Right ventricle myocardium inferior (tissue), 1 donor: ENCODE results near the gene KIF9. TPM values are rescaled to one million over a fixed set of nuclear protein-coding genes. Genes with fewer than 3 reads are reported as not detected.
"Not testable (repeated sequence)": the region's sequence is repeated elsewhere in the genome, so short reads cannot be mapped to it uniquely, and the experiment has no call there.

ENCODE experiments used
- ATAC-seq: fragments of 200-7000 bp; cut with Tn5 transposase; one replicate; pipeline ENCODE4 v1.9.1; 2020; ENCODE audit warnings: mild to moderate bottlenecking, moderate library complexity
- DNase-seq: peaks from one replicate; pipeline ENCODE4 v3.0.0; 2021; ENCODE audit errors: missing footprints
- intact Hi-C: fragments of 100-400 bp; cut with DNase I; formaldehyde crosslinking; loops from one replicate; pipeline ENCODE4 v1.11.0; 2022
- long read RNA-seq: library from polyadenylated mRNA; unstranded; transcript quantifications from one replicate; pipeline ENCODE4 v2.0.0, GENCODE V29; 2021
- total RNA-seq: library from RNA; stranded (reverse); fragmentation: NEBNext Ultra II Directional; extraction: Animal tissue kit (Norgen Biotek cat#: 25700); gene quantifications from one replicate; pipeline ENCODE4 v1.2.1, GENCODE V29; 2021
- donor health status: DM: no; HTN: yes; CAD: no; lungs with severe emphysema.

Gene KIF9, protein sequence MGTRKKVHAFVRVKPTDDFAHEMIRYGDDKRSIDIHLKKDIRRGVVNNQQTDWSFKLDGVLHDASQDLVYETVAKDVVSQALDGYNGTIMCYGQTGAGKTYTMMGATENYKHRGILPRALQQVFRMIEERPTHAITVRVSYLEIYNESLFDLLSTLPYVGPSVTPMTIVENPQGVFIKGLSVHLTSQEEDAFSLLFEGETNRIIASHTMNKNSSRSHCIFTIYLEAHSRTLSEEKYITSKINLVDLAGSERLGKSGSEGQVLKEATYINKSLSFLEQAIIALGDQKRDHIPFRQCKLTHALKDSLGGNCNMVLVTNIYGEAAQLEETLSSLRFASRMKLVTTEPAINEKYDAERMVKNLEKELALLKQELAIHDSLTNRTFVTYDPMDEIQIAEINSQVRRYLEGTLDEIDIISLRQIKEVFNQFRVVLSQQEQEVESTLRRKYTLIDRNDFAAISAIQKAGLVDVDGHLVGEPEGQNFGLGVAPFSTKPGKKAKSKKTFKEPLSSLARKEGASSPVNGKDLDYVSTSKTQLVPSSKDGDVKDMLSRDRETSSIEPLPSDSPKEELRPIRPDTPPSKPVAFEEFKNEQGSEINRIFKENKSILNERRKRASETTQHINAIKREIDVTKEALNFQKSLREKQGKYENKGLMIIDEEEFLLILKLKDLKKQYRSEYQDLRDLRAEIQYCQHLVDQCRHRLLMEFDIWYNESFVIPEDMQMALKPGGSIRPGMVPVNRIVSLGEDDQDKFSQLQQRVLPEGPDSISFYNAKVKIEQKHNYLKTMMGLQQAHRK
- 7.6 TPM for total RNA-seq
- long read RNA-seq, partial matches to known transcripts = 0 of 5 reads
- long read RNA-seq, other reads (novel, unspliced or antisense) = 2 of 5 reads

DNA sequence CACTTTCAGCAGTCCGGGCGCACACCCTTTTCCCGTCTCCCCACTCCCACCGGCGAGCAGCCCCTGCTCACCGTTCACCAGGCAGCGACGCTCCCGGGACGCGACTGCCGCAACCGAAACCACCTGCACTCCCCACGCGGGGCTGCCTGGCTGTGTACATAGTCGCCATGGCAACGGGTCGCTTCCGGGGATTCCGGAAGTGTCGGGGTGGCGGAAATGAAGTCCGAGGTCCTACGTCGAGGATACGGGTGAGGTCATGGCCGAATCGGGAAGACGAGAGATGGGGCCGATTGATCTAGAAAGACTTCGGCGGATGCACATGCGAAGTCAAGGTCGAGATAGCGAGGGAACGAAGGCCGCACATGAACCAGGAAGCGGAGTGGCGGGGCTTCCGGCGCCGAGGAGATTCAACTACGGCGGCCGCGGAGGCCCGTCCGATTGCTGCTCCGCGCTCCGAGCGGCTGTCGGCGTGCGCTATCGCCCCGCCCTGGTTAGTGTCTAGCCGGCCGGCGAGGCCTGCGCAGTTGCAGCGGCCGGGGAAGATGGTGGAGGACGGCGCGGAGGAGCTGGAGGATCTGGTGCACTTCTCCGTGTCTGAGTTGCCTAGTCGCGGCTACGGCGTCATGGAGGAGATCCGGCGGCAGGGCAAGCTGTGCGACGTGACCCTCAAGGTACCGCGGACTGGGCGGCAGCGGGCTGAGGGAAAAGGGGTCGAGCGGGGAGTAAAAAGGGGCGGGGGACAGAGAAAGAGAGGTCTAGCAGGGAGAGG lies at the start of gene KIF9, which contains the start of gene KLHL18:
TSS of gene KIF9 (minus strand) at position 376 of the 769 bp plus-strand sequence. CDS start 5,425 bp downstream, outside the sequence.
TSS of gene KLHL18 (plus strand) at position 521 of the 769 bp plus-strand sequence. CDS start at position 543, 22 bp downstream.
- DNase-seq = peak; percentile 98
- peak; percentile 98 for ATAC-seq
- intact Hi-C loops = loop anchor here (5.0 to 10.0 kb wide), 3 partner anchors 40 to 118 kb away; partner anchors contain the start of gene SETD2

DNA sequence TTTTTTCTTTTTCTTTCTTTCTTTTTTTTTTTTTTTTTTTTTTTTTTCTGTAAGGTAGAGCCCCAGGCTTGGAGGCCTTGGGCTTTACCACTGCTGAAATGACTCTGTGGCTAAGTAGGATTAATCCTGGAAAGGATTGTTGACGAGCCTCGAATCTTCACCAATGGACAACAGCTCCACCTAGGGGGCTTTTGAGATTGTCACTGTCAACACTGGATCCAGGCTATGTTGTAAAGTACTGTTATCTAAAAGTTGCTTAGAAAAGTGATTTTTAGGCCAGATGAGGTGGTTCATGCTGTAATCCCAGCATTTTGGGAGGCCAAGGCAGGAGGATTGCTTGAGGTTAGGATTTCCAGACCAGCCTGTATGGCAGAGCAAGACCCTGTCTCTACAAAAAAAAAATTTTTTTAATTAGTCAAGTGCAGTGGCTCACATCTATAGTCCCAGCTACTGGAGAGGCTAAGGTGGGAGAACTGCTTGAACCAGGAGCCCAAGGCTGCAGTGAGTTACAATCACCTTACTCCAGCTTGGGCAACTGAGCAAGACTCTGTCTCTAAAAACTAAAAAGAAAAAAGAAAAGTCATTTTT lies 41.8 kb upstream of the KIF9 start:
- ATAC-seq = peak; percentile 85
- no peak for DNase-seq
- intact Hi-C loops = loop anchor here (2.0 to 5.0 kb wide), 2 partner anchors 42 to 74 kb away; partner anchors contain the start of genes KIF9 and KLHL18

DNA sequence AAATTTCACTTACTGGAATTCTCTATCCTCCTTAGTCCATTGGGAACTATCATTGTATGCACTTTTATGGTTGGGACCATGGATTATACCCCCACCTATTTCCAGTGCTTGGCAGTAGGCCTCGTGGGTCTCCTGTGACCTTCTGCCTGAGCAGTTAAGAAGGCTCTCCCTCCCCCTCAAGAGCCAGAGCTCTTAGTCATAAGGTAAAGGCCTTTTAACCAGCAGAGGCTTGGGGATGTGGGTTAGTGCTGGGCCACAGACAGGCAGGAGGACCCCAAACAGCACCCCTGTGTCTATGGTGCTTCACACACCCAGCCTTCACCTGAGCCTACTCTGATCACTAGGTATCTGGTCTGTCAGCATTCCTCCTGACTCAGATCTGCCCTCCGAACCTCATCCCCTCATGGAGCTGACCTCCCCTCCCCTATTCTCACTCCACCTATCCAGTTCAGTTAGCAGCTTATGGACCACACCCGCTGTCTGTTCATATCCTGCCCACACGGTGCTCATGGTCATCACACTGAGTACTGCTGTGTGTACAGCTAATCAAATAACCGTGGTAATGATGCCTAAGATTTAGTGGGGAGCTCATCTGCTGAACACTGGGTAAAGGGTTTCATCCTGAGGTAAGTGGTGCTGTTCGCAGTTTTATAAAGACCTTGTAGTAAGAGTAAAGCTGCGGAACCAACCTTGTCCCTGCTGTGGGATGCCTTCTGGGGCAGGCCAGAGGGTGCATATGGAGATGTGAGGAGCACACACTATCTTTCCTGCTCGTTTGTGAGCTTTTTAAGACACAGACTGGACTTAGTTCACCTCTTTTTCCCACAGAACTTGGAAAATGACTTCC lies 41.1 kb upstream of the KIF9 start:
- no peak for DNase-seq
- ATAC-seq = no peak
- intact Hi-C loops = loop anchor here (2.0 to 5.0 kb wide), 2 partner anchors 41 to 73 kb away; partner anchors contain the start of genes KIF9 and KLHL18

DNA sequence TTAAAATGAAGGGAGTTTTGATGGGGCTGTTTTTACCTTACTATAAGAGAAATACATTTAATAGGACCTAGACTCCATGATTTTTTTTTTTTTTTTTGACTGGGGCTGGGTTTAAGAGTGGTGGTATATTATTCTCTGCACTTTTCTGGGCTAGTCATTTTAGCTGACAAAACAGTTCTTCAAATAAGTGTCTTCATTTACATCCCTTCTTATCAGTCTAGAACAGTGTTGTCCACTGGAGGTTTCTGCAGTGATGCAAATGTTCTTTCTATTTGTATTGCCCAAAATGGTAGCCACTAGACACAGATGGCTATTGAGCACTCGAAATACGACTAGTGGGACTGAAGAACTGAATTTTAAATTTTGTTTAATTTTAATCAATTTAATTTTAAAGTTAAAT lies 37.4 kb upstream of the KIF9 start:
- DNase-seq = no peak
- no peak for ATAC-seq
- intact Hi-C loops = loop anchor here (5.0 kb wide), 1 partner anchor 38 kb away; the partner anchor contains the start of genes KIF9 and KLHL18

DNA sequence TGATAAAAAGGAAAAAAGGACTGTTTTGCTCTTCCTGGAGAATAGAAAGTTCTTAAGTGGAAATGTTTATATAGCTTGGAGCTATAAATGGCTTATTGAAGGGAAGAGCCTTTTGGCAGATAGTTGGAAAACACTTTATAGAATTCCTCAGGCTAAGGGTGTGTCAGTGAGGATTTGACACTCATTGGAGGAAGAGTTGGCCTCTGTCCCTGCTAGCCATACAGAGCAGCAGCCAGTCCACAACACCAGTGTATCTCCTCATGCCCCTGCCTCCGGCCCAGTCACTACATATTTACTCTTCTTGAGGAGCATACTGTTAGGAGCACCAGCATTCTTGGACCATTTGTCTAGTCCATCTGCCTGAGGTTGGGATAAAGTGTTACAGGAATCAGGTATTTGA lies 36.3 kb upstream of the KIF9 start:
- no peak for DNase-seq
- intact Hi-C loops = no loop called here
- ATAC-seq = no peak

DNA sequence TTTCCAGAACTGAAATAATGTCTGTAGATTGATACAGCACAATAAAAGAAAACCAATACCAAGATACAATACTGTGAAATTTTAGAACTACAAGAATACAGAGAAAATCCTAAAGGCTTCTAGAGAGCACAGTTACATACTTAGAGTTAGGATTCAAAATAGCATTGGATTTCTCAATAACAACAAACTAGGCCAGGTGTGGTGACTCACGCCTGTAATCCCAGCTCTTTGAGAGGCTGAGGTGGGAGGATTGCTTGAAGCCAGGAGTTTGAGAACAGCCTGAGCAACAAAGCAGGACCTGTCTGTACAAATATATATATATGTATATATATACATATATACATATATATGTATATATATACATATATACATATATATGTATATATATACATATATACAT lies 33.6 kb upstream of the KIF9 start:
- DNase-seq, ATAC-seq, intact Hi-C loops: not testable (repeated sequence)

DNA sequence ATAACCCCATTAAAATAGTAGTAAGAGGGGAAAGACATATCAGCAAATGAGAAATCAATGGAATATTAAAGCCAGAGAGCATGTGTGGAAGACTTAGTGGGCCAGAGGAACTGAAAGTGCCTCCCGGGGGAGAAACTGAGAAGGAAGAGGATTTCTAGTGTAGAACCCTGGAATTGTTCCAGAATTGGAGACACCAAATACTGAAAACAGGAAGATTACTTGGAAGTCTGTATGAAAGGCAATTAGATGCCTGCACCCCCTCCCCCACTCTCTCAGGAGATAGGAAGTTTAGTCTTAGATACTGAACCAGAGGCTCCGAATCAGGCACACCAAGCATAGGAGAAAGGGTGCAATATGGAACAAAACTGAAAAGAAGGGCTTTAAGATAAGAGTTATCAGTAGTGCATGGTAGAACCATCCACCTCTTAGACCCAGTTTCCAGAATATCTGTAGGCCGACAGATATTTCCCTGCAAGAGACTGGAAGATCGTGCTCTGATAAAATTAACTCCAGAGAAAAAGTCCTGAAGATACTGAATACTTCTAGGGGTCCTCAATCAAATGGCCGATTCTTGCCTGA lies 32.6 kb upstream of the KIF9 start:
- intact Hi-C loops = no loop called here
- DNase-seq (no peak), ATAC-seq (peak; percentile 50)

DNA sequence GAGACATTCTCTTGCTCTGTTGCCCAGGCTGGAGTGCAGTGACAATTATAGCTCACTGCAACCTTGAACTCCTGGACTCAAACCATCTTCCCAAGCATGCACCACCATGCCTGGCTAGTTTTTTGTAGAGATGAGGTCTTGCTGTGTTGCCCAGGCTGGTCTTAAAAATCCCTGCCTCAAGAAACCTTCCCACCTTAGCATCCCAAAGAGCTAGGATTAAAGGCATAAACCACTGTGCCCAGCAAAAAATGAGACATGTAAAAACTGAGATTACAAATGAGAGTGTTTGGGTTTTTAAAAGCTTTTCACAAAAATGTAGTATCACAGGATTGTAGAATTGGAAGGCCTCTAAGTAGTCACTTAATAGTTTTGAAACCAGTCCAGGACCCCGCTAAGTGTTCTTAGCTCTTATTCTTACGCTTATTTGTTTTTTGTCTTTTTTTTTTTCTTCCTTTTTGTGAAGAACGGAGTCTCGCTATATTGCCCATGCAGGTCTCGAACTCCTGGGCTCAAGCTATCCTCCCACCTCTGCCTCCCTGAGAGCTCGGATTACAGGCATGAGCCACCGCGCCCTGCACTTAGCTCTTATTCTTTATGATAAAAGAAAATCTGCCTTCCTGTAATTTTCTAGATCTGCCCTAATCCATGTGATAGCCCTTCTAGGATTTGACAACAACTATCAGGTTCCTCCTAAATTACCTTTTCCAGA lies 31.6 kb upstream of the KIF9 start:
- DNase-seq = no peak
- no peak for ATAC-seq
- intact Hi-C loops = no loop called here

DNA sequence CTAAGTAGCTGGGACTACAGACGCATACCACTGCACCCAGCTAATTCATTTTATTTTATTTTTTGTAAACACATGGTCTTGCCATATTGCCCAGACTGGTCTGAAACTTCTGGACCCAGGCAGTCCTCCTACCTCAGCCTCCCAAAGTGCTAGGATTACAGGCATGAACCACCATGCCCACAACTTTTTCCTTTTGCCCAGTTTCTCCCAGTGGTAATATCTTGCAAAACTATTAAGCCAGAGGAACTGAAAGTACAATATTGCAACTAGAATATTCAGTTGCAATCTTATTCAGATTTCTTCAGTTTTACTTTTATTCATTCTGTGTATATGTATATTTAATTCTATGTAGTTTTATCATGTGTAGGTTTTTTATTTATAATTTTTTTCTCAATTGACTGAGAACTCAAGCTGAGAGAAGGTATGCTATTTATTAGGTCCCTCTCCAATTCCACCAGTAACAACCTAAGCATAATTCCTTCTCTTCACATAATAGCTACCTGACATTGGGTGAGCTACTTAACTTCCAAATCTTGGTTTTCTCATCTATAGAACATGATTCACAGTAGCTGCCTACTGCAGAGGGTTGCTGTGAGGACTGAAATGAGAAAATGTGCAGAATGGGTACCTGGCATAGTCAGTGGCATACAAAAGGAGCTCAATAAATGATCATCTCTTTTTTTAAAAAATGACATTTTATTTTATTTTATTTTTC lies 30.9 kb upstream of the KIF9 start:
- ATAC-seq = no peak
- intact Hi-C loops = no loop called here

DNA sequence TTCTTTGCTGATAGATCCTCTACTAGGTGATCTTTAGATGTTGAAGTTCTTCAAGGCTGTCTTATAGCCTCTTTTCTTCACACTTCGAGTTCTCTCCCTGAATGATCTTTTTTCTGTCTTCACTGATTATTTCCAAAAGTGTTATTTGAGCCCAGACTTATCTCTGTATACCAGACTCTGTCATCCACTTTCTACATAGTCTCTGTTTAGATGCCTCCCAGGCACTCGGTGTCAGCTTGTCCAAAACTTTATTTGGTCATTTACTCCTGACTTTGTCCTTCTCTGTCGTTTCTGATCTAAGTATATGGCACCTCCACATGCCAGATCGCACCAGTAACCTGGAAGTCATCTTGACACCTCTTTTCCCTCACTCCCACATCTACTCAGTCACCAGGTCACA lies 27.8 kb upstream of the KIF9 start:
- DNase-seq (no peak), ATAC-seq (no peak)
- intact Hi-C loops = no loop called here

More for the DNA sequence above, 30.9 kb upstream of the KIF9 start:
- no peak for DNase-seq

DNA sequence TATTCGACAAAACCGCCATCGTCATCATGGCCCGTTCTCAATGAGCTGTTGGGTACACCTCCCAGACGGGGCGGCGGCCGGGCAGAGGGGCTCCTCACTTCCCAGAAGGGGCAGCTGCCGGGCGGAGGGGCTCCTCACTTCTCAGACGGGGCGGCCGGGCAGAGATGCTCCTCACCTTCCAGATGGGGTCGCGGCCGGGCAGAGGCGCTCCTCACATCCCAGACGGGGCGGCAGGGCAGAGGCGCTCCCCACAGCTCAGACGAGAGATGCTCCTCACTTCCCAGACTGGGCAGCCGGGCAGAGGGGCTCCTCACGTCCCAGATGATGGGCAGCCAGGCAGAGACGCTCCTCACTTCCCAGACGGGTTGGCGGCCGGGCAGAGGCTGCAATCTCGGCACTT lies 26.6 kb upstream of the KIF9 start:
- DNase-seq, intact Hi-C loops: not testable (repeated sequence)

DNA sequence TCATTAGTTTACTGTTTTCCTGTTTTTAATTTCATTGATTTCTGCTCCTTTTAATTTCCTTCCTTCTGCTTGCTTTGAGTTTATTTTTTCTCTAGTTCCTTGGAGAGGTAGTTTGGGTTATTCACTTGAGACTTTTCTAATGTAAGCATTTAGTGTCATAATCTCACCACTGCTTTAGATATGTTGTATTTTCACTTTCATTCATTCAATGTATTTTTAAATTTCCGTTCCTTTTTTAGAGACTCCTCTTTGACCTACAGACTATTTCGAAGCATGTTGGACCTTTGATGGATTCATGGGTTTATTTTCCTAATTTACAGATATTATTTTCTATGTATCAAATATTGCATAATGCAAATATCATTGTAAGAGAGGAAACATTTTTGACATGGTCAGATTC lies 23.4 kb upstream of the KIF9 start:
- ATAC-seq (no peak), DNase-seq (no peak)
- intact Hi-C loops = no loop called here

More for the DNA sequence above, 26.6 kb upstream of the KIF9 start:
- not testable (repeated sequence) for ATAC-seq

DNA sequence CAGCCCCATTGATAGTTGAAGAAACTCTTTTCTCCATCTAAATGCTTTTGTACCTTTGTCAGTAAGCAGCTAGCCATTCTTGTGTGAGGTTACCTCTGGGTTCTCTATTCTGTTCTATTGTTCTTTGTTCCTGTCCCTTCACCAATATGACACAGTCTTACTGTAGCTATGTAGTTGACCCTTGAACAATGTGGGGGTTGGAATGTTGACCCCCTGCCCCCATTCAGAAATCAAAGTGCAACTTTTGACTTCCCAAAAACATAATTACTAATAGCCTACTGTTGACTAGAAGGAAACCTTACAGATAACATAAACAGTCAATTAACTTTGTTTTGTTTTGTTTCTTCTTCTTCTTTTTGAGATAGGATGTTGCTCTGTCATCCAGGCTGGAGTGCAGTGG lies 18.9 kb upstream of the KIF9 start:
- intact Hi-C loops = no loop called here
- ATAC-seq (no peak), DNase-seq (no peak)

DNA sequence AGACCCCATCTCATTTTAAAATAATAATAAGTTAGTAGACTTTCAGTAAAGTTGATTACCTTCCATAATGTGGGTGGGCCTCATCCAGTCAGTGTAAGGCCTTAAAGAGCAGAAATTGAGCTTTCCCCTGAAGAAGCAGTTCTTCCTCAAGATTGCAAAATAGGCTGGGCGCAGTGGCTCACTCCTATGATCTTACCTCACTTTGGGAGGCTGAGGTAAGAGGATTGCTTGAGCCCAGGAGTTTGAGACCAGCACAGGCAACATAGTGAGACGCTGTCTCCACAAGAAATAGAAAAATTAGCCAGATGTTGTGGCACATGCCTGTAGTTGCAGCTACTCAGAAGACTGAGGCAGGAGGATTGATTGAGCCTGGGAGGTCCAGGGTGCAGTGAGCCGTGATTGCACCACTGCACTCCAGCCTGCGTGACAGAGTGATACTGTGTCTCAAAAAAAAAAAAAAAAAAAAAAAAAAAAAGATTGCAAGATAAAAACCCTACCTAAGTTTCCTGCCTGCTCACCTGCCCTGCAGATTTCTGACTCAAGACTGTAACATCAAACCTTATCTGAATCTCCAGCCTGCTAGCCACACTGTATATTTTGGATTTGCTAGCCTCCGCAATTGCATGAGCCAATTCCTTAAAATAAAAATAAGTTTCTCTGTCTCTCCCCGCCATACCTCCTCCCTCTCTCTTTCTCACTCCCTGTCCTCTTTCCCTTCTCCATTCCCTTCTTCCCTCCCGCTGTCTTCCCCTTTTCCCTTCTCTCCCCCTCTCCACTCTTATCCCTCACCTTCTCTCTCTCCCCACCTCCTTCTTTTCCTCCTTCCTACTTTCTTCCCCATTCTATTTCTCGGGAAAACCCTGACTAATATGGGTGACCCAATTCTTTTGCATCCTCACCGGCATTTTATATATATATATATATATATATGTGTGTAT lies 17.1 kb upstream of the KIF9 start:
- intact Hi-C loops = no loop called here
- no peak for ATAC-seq
- DNase-seq = no peak

DNA sequence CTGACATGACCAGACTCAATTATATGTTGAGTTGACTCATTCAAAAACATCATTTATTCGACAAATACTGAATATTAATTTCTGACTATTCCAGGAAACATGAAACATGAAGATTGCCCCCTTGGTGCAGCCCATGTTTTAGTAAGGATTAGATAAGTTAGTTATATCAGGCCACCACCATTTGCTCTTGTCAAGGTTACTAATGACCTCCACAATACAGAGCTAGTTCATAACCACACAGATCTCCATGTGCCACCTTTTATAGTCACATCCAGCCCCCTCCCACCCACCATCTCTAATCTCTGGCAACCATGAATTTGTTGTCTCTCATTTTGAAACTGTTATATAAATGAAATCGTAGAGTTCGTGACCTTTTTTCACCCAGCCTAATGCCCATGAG lies 15.8 kb upstream of the KIF9 start:
- intact Hi-C loops = no loop called here
- ATAC-seq (no peak), DNase-seq (no peak)
